ENCODE measurements around the gene APBB1IP.

The APBB1IP gene

GRCh38 chr10:26481315-26481692, 43.2 kb downstream of the APBB1IP start:
- H3K27ac ChIP-seq = peak overlapping the region in 1 of 2 donors; percentile 24
- intact Hi-C loops (cut with DNase I; ENCODE audit: low total_unique reads) = no loop called here

GRCh38 chr10:26481914-26482550, 43.9 kb downstream of the APBB1IP start:
- Histone ChIP-seq H3K27me3 (no peaks in the 10 kb centered on the region), H3K27ac (no peak overlapping the region), H3K4me3 (no peak overlapping the region), H3K4me1 (peaks cover 0 to 43% (median 8%) of the 10 kb centered on the region in 4 donors), H3K36me3 (no peaks in the 10 kb centered on the region), H3K9me3 (no peaks in the 10 kb centered on the region)
- TF ChIP-seq CTCF (IDR thresholded peaks at IDR 0.05) = no peak
- DNase-seq = no peak
- intact Hi-C loops (cut with DNase I; ENCODE audit: low total_unique reads) = no loop called here

More at GRCh38 chr10:26481315-26481692, 43.2 kb downstream of the APBB1IP start:
- no peaks in the 10 kb centered on the region for H3K27me3 ChIP-seq
- no peak for TF ChIP-seq CTCF (IDR thresholded peaks at IDR 0.05)
- no peaks in the 10 kb centered on the region for H3K36me3 ChIP-seq
- peaks cover 0 to 35% (median 7%) of the 10 kb centered on the region in 4 donors for H3K4me1 ChIP-seq
- no peak for DNase-seq
- H3K9me3 ChIP-seq = no peaks in the 10 kb centered on the region
- no peak overlapping the region for H3K4me3 ChIP-seq

GRCh38 chr10:26483554-26483953, 45.4 kb downstream of the APBB1IP start:
- no peaks in the 10 kb centered on the region for H3K36me3 ChIP-seq
- no peak overlapping the region for H3K27ac ChIP-seq
- H3K4me3 ChIP-seq = no peak overlapping the region
- intact Hi-C loops (cut with DNase I; ENCODE audit: low total_unique reads) = no loop called here
- no peaks in the 10 kb centered on the region for H3K9me3 ChIP-seq
- H3K27me3 ChIP-seq = no peaks in the 10 kb centered on the region
- H3K4me1 ChIP-seq = peaks cover 0 to 52% (median 10%) of the 10 kb centered on the region in 4 donors
- no peak for TF ChIP-seq CTCF (IDR thresholded peaks at IDR 0.05)
- no peak for DNase-seq

DNA sequence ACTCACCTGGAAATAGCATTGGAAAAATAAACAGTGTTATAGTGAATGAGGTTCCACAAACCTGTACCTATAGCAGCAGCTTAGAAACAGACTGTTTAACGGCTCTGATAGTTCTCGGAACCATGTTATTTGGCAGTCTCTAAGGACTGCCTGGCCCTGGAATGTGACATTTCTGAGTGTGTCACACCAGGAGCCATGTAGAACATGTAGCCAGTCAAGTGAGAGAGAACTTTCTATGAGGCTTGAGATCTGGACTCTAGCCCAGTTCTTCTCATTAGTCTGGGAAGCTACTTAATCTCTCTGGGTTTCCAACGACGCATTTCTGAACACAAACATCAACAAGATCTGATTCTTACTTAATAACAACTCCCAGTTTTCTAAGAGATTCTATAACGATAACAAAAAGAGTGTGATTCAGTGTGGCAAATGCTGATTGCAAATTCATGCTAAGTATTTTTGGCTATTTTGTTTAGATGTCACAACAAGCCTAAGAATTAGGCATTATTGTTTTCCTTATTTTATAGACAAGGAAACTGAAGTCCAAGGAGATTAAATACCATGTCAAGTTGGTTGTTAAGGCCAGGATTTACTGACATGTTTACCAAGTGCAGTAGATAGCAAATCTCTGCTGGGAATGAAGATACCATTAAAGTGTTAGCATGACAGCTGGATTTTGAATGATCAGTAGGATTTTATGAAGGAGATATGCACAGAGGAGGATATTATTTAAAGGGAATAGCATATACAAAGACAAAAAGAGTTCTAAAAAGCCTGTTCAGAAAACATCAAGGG, 47.2 kb downstream of the APBB1IP start:
- TF ChIP-seq CTCF (IDR thresholded peaks at IDR 0.05) = no peak
- H3K27ac ChIP-seq = peak overlapping the region; percentile 50 to 75
- no peak overlapping the region for H3K4me3 ChIP-seq
- intact Hi-C loops (cut with DNase I; ENCODE audit: low total_unique reads) = no loop called here
- no peaks in the 10 kb centered on the region for H3K27me3 ChIP-seq
- DNase-seq = no peak
- H3K36me3 ChIP-seq = no peaks in the 10 kb centered on the region
- H3K4me1 ChIP-seq = peaks cover 0 to 47% (median 10%) of the 10 kb centered on the region in 4 donors
- H3K9me3 ChIP-seq = no peaks in the 10 kb centered on the region

GRCh38 chr10:26486304-26486703, 48.2 kb downstream of the APBB1IP start:
- Histone ChIP-seq H3K4me3 (no peak overlapping the region), H3K27me3 (no peaks in the 10 kb centered on the region), H3K9me3 (no peaks in the 10 kb centered on the region), H3K27ac (peak overlapping the region; percentile 50 to 75), H3K36me3 (no peaks in the 10 kb centered on the region), H3K4me1 (peaks cover 0 to 41% (median 10%) of the 10 kb centered on the region in 4 donors)
- DNase-seq = peak in 1 of 2 donors; percentile 46
- intact Hi-C loops (cut with DNase I; ENCODE audit: low total_unique reads) = no loop called here
- TF ChIP-seq CTCF (IDR thresholded peaks at IDR 0.05) = no peak
